Endometrial microvascular endothelial cells (primary cell): Measurements from ENCODE around the gene ARHGEF38. TPM values are rescaled to one million over a fixed set of nuclear protein-coding genes. Genes with fewer than 3 reads are reported as not detected.

Source experiments
- in situ Hi-C: cut with HindIII; loops from 2 replicates; pipeline ENCODE4 v1.10.0; 2017; ENCODE audit warnings: low sequenced_read_pairs, low pct_unique_long_range_greater_than_20kb; ENCODE audit errors: inconsistent ontology term
- total RNA-seq: library from RNA; depleted of rRNA; stranded (reverse); fragments of >200 nt; gene quantifications from one replicate; pipeline ENCODE4 v1.2.3, GENCODE V29; 2015; ENCODE audit errors: inconsistent ontology term

The ARHGEF38 gene, protein sequence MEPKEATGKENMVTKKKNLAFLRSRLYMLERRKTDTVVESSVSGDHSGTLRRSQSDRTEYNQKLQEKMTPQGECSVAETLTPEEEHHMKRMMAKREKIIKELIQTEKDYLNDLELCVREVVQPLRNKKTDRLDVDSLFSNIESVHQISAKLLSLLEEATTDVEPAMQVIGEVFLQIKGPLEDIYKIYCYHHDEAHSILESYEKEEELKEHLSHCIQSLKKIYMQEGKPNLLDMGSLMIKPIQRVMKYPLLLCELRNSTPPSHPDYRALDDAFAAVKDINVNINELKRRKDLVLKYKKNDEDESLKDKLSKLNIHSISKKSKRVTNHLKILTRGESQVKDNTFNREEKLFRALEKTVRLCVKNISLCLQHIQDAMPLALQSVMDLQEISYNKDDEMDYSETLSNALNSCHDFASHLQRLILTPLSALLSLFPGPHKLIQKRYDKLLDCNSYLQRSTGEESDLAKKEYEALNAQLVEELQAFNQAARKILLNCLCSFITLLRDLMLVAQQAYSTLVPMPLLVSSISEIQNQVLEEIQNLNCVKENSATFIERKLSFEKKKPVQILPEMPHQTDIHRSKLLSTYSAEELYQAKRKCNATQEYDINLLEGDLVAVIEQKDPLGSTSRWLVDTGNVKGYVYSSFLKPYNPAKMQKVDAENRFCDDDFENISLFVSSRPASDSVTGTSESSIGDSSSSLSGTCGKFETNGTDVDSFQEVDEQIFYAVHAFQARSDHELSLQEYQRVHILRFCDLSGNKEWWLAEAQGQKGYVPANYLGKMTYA
- not detected for total RNA-seq

DNA sequence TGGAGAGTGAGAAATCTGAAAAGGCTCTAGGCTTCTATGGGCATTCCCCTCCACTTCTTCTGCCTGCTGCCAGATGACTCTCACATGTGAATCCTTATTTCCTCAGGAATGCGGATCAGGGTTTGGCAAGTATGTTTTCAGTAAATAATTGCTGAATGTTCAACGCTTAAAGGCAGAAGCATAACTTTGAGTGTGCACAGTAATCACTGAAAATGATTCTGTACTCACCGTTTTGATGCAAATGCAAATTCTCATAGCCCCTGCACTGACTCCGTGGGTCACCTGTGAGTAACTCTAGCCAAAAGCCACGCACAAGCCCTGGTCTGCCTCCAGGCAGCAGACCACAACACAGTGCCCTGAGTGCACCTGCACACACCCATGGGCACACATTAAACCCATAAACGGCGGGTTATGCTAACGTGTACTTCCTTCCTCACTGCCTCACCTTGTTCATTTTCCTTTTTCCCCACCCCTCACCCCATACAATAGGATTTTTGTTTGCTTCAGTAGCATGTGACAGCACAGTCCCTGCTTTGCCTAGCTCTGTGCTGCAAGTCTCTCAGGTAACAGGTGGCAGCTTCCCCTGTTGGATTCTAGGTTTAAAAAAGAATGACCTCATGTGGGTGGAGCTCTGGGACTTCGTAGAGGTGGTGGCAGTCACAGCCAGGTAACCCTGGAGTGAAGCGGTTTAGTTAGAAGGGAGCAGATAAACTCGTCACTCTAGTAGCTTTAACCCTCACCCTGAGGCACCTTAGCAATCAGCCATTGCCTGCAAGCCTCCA, at the start of gene ARHGEF38:
Gene ARHGEF38, plus strand, starts transcription at position 656 of the 782 bp plus-strand sequence. CDS start 146 bp downstream, outside the sequence.
- in situ Hi-C loops = no loop called here

DNA sequence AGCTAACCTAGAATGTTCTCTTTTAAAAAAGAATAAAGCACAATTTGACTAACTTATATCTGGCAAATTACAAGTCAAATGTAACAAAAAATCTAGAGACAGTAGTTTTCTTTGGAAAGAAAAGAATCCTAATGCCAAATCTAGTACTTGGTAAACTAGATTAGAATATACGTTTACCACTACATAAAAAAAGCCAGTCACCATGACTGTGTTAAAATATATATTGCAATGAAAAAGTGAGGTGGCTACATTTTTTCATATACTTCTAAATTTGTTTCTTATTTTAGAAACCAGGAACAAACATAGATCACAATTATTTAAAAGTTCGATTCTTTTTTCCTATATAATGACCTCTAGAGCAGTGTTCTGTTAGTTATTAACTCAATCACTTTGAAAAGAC, 48.9 kb upstream of the ARHGEF38 start:
- in situ Hi-C loops = no loop called here

DNA sequence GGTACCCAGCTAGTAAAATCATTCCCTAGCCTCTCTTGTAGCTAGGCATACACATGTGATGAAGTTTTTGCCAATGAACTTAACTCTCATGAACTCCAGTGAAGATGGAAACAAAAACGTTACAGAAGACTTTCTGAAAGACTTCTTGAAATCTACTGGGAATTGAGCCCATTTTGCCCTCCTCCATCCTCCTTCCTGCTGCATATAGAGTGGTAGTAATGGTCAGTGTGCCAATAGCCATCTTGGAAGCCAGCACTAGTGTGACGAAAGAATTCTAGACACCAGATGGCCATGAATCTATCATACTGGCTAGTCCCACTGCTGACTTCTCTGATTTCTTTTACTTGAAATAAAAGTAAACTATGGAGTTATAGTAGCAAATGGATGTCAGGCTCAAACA, 47.7 kb upstream of the ARHGEF38 start:
- in situ Hi-C loops = no loop called here

DNA sequence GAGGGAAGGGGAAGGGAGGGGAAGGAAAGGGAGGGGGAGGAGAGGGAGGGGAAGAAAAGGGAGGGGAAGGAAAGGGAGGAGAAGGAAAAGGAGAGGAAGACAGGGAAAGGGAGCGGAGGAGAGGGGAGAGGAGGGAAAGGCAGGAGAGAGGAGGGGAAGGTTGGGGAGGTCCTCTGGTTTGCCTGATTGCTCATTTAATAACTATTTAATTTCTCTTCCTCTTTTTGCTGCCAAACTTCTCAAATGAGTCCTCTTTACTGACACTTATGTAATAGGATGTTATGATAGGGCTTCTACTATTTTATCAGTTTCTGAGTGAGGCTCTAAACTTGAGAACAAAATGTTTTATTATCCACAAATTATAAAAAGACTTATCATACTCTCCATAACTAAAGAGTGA, 43.1 kb upstream of the ARHGEF38 start:
- in situ Hi-C loops = no loop called here

DNA sequence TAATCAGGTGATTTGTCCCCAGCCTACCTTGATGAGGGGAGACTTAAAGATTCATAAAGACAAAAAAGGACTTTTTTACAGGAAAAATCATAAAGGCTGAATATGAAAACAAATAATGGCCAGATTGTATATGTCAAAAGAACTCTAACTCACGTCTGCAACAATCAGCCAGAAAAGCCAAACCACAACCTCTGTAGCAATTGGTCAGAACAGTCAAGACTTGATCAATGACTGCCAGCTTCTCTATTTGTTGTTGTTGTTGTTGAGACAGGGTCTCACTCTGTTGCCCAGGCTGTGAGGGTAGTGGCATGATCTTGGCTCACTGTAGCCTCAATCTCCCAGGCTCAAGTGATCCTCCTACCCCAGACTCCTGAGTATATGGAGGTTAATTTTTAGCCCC, 42.7 kb upstream of the ARHGEF38 start:
- in situ Hi-C loops = no loop called here

DNA sequence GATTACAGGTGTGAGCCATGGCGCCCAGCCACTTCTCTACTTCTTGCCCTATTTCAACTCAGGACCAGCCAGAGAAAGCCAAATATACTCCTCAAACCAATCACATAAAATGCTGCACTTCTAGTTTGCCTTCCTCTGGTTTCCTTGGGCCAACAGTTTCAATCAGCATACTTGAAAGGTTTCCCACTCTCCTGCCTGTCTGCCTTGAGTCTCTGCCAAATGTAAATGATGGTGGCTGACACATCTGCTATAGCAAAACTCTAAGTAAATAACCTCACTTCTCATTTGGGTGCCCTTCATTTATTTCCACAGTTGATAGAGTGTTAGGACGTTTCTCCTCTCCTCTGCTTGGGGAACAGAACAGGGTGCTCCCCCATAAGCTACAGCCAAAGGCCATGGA, 42.2 kb upstream of the ARHGEF38 start:
- in situ Hi-C loops = no loop called here

DNA sequence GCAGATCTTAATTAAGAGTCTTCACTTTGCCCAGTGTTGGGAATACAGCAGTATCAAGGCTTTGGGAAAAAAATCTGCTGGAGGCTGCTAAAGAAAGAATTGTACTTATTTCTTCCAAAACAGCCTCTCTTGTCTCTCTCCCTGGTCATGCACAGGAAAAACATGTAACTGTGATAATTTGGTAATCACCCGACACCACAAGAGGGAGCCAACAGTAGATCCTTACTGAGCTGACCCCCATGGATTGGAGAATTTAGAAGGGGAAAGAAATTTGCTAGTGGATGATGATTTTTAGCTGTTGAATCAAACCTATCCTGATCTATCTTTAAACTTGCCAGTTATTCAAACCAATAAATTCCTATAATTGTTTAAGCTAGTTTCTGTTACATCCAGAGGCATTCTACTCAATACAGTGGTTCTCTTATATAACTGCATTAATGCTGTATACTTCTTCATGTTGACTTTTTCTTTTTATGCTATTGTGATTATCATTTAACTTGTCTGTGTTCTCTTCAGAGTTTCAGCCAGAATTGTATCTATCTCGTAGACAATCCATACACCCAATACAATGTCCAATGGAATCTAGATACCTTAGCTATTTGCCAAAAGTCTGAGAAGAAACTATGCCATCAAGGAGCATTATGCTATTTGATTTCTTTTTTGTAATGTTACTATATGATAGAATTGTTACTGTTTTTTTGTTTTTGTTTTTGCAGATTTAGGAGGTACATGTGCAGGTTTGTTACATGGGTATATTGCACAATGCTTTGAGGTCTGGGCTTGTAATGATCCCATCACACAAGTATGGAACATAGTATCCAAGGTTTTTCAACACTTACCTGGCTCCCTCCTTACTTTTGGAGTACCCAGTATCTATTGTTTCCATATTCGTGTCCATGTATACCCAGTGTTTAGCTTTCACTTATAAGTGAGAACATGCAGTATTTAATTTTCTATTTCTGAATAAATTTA, 31.3 kb upstream of the ARHGEF38 start:
- in situ Hi-C loops = no loop called here

DNA sequence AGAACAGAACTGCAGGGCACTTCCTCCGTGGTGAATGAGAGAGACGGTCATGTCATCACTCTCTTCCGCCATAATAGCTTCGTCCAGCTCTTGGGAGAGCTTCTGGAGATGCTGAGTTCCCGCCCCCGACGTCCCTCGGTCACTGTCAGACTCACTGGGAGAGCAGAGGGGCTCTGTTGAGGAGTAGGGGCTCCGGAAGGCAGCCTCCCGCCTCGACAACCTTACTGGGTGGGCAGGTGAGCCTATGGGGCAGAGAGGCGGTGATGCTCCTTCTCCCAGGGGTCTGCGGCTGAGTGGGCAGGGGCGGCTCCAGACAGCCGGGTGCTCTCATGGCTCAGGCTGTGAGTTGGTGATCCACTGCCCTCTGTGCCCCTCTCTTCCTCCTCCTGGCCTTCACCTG, 25.8 kb upstream of the ARHGEF38 start:
- in situ Hi-C loops = no loop called here

DNA sequence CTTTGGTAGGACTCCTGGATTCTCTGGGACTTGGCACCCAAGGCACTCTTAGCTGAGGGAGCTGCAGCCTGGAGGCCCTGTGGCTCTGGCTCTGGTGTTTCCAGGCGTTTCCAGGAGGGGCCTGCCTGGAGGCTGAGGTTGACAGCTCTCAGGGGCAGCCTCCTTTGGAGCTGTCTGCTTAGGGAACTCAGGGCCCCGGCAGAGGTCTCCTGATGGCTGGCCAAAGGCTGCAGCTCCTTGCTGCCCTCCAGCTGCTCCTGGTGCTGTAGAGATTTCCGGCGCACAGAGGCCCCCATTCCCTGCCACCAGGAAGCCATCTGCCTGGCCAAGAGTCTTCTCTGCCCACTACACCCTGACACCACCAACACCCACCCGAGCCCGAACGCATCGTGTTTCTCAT, 25.3 kb upstream of the ARHGEF38 start:
- in situ Hi-C loops = no loop called here

DNA sequence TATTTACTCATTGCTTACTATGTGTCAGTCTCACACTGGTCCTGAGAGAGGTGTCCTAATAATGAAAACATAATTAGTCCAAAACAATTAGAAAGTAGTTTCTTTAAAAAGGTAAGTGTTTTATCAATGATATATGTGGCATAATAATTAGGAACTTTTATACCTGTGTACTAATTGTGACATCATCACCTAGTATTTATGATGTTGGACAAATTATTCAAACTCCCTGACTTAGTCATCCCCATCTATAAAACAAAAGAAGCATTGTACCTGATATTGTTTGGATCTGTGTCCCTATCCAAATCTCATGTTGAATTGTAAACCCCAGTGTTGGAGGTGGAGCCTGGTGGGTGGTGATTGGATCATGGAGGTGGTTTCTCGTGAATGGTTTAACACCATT, 15.8 kb upstream of the ARHGEF38 start:
- in situ Hi-C loops = no loop called here

DNA sequence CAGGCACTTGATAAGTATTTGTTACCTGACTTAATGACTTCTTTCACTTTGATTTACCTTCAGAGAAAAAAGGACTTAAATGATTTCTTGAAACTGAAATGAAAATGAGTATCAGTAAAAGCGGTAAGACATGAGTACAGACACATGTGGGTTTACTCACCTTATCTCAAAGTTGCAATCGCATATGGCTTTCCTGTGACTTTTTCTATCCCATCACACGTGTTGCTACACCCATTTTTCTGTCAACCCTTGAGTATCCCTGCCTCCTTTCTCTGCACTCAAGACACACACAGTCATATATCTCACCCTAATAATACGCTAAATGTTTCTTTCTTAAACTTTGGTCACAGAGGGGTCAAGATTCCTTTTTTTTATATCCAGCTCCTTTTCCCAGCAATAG, 11.0 kb upstream of the ARHGEF38 start:
- in situ Hi-C loops = no loop called here

DNA sequence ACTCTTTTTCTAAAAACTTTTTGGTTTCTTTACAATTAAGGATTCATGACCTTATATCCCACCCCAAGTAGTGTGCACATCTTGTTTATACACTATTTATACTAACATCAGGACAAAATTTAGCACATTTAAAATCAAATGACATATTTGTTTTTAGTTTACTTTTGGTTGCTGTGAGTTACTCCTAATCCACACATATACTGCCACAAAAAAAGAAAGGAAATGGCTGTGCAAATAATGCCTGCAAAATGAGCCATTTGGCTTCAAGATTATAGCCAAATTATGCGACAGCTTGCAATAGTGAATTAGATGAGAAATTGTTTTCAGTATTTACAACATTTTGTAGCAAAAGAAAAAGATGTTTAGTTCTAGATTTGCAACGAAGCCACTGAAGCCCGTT, 10.4 kb upstream of the ARHGEF38 start:
- in situ Hi-C loops = no loop called here

DNA sequence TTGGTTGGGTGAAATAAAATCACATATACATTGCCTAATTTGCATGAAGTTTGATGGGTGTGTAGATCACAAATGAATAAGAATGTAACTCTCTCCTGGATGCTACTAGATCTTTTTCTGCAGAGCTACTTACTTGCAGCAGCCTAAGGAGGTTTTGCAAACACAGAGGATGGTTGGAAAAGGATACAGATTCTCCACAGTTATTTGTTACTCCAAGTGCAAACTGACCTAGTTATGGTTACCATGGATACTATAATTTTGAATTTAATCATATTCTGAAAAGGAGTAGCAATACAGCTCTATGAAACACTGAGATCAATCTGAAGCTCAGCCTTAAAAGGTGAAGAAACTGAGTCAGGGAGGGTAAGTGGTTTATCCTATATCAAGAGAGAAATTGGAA, 9.1 kb upstream of the ARHGEF38 start:
- in situ Hi-C loops = no loop called here

DNA sequence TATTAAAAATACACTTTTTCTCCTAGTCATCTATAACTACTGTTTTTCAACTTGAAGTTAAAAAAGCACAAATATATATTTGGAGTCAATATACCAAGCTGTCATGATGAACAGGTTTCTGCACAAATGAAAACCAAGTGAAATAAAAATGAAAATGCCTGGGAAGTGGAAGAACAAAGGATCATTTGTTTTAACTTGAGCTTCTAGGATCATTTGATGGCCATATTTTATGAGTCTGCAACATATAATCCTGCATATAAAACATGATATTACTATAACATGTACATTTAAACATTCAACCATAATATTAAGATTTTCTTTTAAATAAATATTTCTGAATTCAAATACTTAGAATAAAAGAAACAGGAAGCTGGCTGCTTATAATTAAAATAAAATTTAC, 8.5 kb upstream of the ARHGEF38 start:
- in situ Hi-C loops = no loop called here

DNA sequence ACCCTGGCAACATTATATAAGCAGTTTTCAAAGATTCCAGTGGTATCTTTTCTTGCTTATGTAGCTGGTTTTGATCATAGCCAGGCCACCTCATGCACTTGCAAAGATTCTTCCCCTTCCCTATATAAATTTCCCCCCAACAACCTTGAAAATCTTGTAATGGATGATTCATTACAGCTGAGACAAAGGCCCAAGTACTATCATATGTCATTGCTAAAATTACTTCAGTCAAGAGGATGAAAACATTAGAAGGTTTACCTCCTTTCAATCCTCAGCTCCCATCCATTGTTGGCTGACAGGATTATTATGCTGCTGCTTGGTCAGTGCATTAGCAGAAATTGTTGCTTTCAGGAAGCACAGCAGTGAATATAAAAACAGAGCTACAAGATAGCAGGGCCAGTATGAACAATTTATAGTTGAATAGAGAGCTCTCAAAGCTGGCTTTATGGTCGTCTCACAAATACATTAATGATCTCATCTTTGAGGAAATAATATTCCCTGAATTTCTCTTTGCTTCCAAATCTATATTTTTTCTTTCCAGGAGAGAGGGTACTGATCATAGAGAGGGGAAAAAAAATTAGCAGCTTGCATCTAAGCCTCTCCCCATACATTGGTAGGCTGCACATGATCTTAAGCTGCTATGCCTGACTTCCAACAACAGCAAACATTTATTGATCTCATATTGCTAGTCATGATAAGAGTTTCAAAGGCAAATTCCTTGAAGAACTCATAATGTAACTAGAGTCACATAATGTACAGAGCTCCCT, 7.7 kb upstream of the ARHGEF38 start:
- in situ Hi-C loops = no loop called here

DNA sequence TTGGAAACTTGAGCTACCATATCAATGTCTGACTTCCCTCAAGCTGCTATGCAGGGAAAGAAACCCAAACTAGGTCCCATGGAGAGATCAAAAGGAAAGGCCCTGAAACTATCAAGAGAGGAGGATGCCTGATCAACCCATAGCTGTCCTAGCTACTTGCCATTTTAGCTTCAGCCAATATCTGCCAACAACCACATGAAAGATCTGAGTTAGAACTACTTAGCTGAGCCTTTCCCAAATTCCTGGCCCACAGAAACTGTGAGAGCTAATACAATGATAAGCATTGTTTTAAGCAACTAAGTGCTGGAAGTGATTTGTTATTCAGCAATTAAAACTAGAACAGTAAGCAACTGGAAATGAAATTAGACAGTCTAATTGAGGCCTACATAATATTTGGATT, 6.3 kb upstream of the ARHGEF38 start:
- in situ Hi-C loops = no loop called here

DNA sequence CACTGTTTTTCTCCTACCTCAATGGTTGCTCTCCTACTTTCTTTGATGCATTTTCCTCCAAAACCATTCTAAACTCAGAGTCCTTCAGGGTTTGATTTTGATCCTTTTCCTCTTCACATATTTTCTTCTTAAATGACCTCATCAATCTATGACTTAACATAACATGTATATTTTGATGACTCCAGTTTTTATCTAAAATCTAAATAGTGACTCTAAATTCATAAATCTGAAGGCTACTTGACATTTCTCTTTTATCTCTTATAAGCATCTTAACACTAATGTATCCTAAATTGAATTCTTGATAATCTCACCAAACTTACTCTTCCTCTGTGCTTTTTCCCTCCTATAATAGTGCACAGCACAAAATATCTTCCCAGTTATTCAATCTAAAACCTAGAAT, 4.7 kb upstream of the ARHGEF38 start:
- in situ Hi-C loops = no loop called here

DNA sequence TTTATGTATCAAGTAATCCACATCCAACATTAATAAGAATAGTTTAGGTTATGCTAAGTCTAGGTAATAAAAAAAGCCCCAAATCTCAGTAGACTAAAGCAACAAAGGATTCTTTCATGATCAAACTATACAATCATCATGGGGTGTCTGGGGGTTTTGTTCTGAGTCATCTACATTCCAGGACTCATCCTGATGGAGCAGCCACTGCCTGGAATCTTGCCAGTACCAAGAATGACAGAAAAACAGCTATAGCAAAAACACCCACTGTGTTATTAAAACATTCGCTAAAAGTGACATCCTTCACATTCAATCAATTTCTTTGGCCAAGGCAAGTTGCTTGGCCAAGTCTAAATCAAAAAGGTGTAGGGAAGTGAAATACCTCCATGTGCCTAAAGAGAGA, 3.9 kb upstream of the ARHGEF38 start:
- in situ Hi-C loops = no loop called here
